A549 (cell line): ENCODE measurements around the gene FHIT. TPM values are rescaled to one million over a fixed set of nuclear protein-coding genes. Genes with fewer than 3 reads are reported as not detected.

ENCODE experiments used
- ATAC-seq, 2 experiments: fragments of 200-7000 bp in 1 of 2; fragments of >200 bp in 1 of 2; cut with Nextera tagmentation in 1 of 2; cut with Tn5 transposase in 1 of 2; 3 replicates each; pipeline versions ENCODE4 v1.8.0 to v1.9.1; 2018 to 2020; ENCODE audit warnings: mild to moderate bottlenecking in 1 of 2, moderate library complexity in 1 of 2
- CTCF ChIA-PET: fragments of 300-600 bp; sonication (Branson Sonifier 250); formaldehyde crosslinking; extraction: SDS; loops from one replicate; lab custom pipeline; 2021; ENCODE audit warnings: antibody characterized with exemption, inconsistent platforms; lab: Yijun Ruan, JAX
- POLR2A ChIA-PET: fragments of 350-600 bp; formaldehyde crosslinking; extraction: SDS; loops from one replicate; lab custom pipeline; 2021; ENCODE audit warnings: antibody characterized with exemption, inconsistent platforms; lab: Yijun Ruan, JAX
- DNase-seq, 2 experiments: peaks; one replicate each; pipeline versions ENCODE4 v3.0.0 to v3.0.0-alpha.2; 2011 to 2016; ENCODE audit warnings: low read depth in 1 of 2, low spot score in 1 of 2
- FAIRE-seq: peaks from 2 replicates; lab custom pipeline; 2011; peaks lifted over from hg19 to GRCh38; lab: Jason Lieb, UNC
- H3K27ac ChIP-seq, 2 experiments: fragments of >200 bp; sonication (Bioruptor Twin); formaldehyde crosslinking; 3 replicates each; pipeline ENCODE4 v1.5.1; 2016 to 2017
- H3K4me1 ChIP-seq: fragments of >200 bp; sonication (Bioruptor Twin); formaldehyde crosslinking; 3 replicates; pipeline ENCODE4 v1.6.1; 2016
- H3K4me2 ChIP-seq: fragments of >200 bp; sonication (Bioruptor Twin); formaldehyde crosslinking; 3 replicates; pipeline ENCODE4 v1.6.1; 2016
- H3K4me3 ChIP-seq: fragments of >200 bp; sonication (Bioruptor Twin); formaldehyde crosslinking; 3 replicates; pipeline ENCODE4 v1.5.1; 2016
- H3K9me3 ChIP-seq: fragments of >200 bp; sonication (Bioruptor Twin); formaldehyde crosslinking; 3 replicates; pipeline ENCODE4 v1.6.1; 2016
- CBX8 ChIP-seq: fragments of 200-600 bp; sonication (generic); IDR thresholded peaks from 2 replicates; pipeline ENCODE4 v1.6.1; 2016
- CEBPB ChIP-seq, 2 experiments: fragments of >200 bp in 1 of 2; sonication (Bioruptor Twin) in 1 of 2; formaldehyde crosslinking in 1 of 2; IDR thresholded peaks; 2 replicates each; pipeline ENCODE4 v1.6.1; 2012 to 2016
- EHF ChIP-seq: fragments of 250-450 bp; sonication (Bioruptor Pico); IDR thresholded peaks from 2 replicates; pipeline ENCODE4 v1.5.0; 2020; ENCODE audit warnings: mild to moderate bottlenecking
- EP300 ChIP-seq, 2 experiments: fragments of >200 bp; sonication (Bioruptor Twin); formaldehyde crosslinking; IDR thresholded peaks; 2 replicates in 1 of 2; 3 replicates in 1 of 2; pipeline ENCODE4 v1.6.1; 2016 to 2017
- ESRRA ChIP-seq: fragments of 150-350 bp; IDR thresholded peaks from 2 replicates; pipeline ENCODE4 v1.6.1; 2014; ENCODE audit warnings: mild to moderate bottlenecking, low read length, borderline replicate concordance
- FOSL2 ChIP-seq, 2 experiments: fragments of 450-650 bp in 1 of 2; fragments of >200 bp in 1 of 2; sonication (Bioruptor Twin) in 1 of 2; formaldehyde crosslinking; IDR thresholded peaks; 2 replicates each; pipeline versions ENCODE4 v1.5.0 to v1.6.1; 2016 to 2020; ENCODE audit warnings: mild to moderate bottlenecking in 1 of 2, moderate library complexity in 1 of 2
- HDAC2 ChIP-seq: fragments of 200-600 bp; sonication (generic); IDR thresholded peaks from 2 replicates; pipeline ENCODE4 v1.6.1; 2016
- HMGXB4 ChIP-seq: fragments of 250-450 bp; sonication (Bioruptor Pico); IDR thresholded peaks from 2 replicates; pipeline ENCODE4 v1.5.0; 2021; ENCODE audit warnings: mild to moderate bottlenecking, moderate library complexity, borderline replicate concordance
- HOXB13 ChIP-seq: fragments of 250-450 bp; sonication (Bioruptor Pico); IDR thresholded peaks from 2 replicates; pipeline ENCODE4 v1.5.0; 2020; ENCODE audit warnings: low read depth, mild to moderate bottlenecking, moderate library complexity
- JUN ChIP-seq, 2 experiments: fragments of >200 bp; sonication (Bioruptor Twin); formaldehyde crosslinking; IDR thresholded peaks; 2 replicates in 1 of 2; 3 replicates in 1 of 2; pipeline ENCODE4 v1.6.1; 2016 to 2017
- KDM1A ChIP-seq: fragments of 200-600 bp; sonication (generic); IDR thresholded peaks from 2 replicates; pipeline ENCODE4 v1.6.1; 2016; ENCODE audit warnings: low read depth, mild to moderate bottlenecking
- KDM5A ChIP-seq: fragments of 200-600 bp; sonication (generic); IDR thresholded peaks from 2 replicates; pipeline ENCODE4 v1.6.1; 2016; ENCODE audit warnings: antibody characterized with exemption, mild to moderate bottlenecking
- MAZ ChIP-seq: fragments of 150-350 bp; IDR thresholded peaks from 2 replicates; pipeline ENCODE4 v1.6.1; 2014; ENCODE audit warnings: antibody characterized with exemption, low read depth, low read length, borderline replicate concordance
- NFE2L2 ChIP-seq: fragments of 150-350 bp; conservative IDR thresholded peaks from 2 replicates; pipeline ENCODE4 v1.6.1; 2014; ENCODE audit warnings: low read length
- PHF8 ChIP-seq: fragments of 200-600 bp; sonication (generic); IDR thresholded peaks from 2 replicates; pipeline ENCODE4 v1.6.1; 2016; ENCODE audit warnings: low read depth, mild to moderate bottlenecking, antibody characterized with exemption, moderate library complexity, borderline replicate concordance
- POLR2A ChIP-seq: IDR thresholded peaks from 2 replicates; pipeline ENCODE4 v1.6.1; 2012; ENCODE audit warnings: mild to moderate bottlenecking, low read length
- POLR2AphosphoS2 ChIP-seq: conservative IDR thresholded peaks from 2 replicates; pipeline ENCODE4 v1.6.1; 2012; ENCODE audit warnings: low read length, improper control_type of control experiment, inconsistent platforms
- TP53 ChIP-seq: fragments of 250-450 bp; sonication (Bioruptor Pico); IDR thresholded peaks from 2 replicates; pipeline ENCODE4 v1.5.0; 2021; ENCODE audit warnings: mild to moderate bottlenecking, moderate library complexity
- ZSCAN20 ChIP-seq: fragments of 250-450 bp; sonication (Bioruptor Pico); IDR thresholded peaks from 2 replicates; pipeline ENCODE4 v1.8.0; 2022; ENCODE audit warnings: mild to moderate bottlenecking, moderate library complexity
- WGBS: methylation state at CpG from one replicate; pipeline ENCODE4 v1.1.6; 2017; ENCODE audit errors: missing lambda C conversion rate; 5-methylcytosine and 5-hydroxymethylcytosine counted together
- polyA plus RNA-seq, 4 experiments: library from polyadenylated mRNA; depleted of rRNA in 3 of 4; stranded (reverse); fragments of >200 nt; fragmentation: RNase III in 1 of 4; extraction: RNeasy Plus Mini Kit Qiagen cat#74134 plus additional on column Dnase treatment in 1 of 4; gene quantifications; 2 replicates in 3 of 4; 3 replicates in 1 of 4; pipeline ENCODE4 v1.2.3, GENCODE V29; 2011 to 2017

FHIT gene
- polyA plus RNA-seq, 2 of the 4 experiments (the other 2 are of a cell fraction): 0.76 to 0.92 TPM

DNA sequence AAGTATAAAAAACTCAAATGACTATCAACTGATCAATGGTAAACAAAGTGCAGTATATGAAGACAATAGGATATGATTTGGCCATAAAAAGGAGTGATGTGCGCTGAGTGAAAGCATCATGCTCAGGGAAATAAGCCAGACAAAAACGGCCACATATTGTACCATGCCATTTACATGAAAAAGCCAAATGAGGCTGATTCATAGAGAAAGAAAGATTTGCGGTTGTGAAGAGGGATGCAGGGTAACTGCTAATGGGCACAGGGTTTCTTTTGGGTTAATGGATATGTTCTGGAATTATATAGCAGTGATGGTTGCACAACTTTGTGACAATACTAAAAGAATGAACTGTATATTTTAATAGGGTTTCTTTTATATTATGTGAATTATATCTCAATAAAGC, 1324.2 kb downstream of the FHIT start:
- DNase-seq (no peak), FAIRE-seq (no peak), ATAC-seq (no peak)
- Histone ChIP-seq H3K4me2 (no peak overlapping the region), H3K4me3 (no peak overlapping the region), H3K4me1 (no peaks in the 10 kb centered on the region), H3K9me3 (no peaks in the 10 kb centered on the region), H3K27ac (no peak overlapping the region)
- CTCF ChIA-PET: no interaction called here
- POLR2A ChIA-PET: no interaction called here
- WGBS: 43% methylated on average over 3 of the region's 3 CpGs
- no peak for TF ChIP-seq KDM5A

- FAIRE-seq (no peak), ATAC-seq (no peak), DNase-seq (no peak)
- Histone ChIP-seq H3K9me3 (no peaks in the 10 kb centered on the region), H3K27ac (no peak overlapping the region), H3K4me2 (no peak overlapping the region), H3K4me1 (no peaks in the 10 kb centered on the region)
- POLR2A ChIA-PET: no interaction called here
- no peak for TF ChIP-seq TP53 (CRISPR knock-in tag)
- TF ChIP-seq POLR2AphosphoS2: no peak
- TF ChIP-seq ZSCAN20 (CRISPR knock-in tag): no peak
- no peak for TF ChIP-seq FOSL2 (IDR thresholded peaks at IDR 0.05)
- no peak for TF ChIP-seq FOSL2 (CRISPR knock-in tag; IDR thresholded peaks at IDR 0.05)
- no peak for TF ChIP-seq KDM1A
- no peak for TF ChIP-seq CEBPB (IDR thresholded peaks at IDR 0.05)
- TF ChIP-seq PHF8: no peak
- TF ChIP-seq EP300 (IDR thresholded peaks at IDR 0.05): no peak
- TF ChIP-seq EHF (CRISPR knock-in tag): no peak
- TF ChIP-seq, all 56 proteins: peak for 0
- H3K4me3 ChIP-seq: no peak overlapping the region
- CTCF ChIA-PET: interaction anchor here (0.6 kb wide), 1 partner anchor 100 kb away, joined by 3 read pairs; no protein-coding TSS in a partner anchor
These were observed 1325.3 kb downstream of the FHIT start for GRCh38 chr3:59925946-59926345.

GRCh38 chr3:59922192-59922591, 1329.1 kb downstream of the FHIT start:
- DNase-seq (no peak), FAIRE-seq (no peak), ATAC-seq (no peak)
- Histone ChIP-seq H3K9me3 (no peaks in the 10 kb centered on the region), H3K4me3 (no peak overlapping the region), H3K4me1 (no peaks in the 10 kb centered on the region), H3K27ac (no peak overlapping the region), H3K4me2 (no peak overlapping the region)
- 15% methylated on average over 7 of the region's 7 CpGs for WGBS
- TF ChIP-seq JUN (IDR thresholded peaks at IDR 0.05) (no peak), HMGXB4 (CRISPR knock-in tag) (no peak), POLR2AphosphoS2 (no peak)
- CTCF ChIA-PET: no interaction called here
- POLR2A ChIA-PET: no interaction called here

GRCh38 chr3:59920822-59921221, 1330.4 kb downstream of the FHIT start:
- no peaks in the 10 kb centered on the region for H3K9me3 ChIP-seq
- CTCF ChIA-PET: no interaction called here
- FAIRE-seq (no peak), ATAC-seq (no peak), DNase-seq (no peak)
- TF ChIP-seq NFE2L2: no peak
- no peak for TF ChIP-seq HOXB13 (CRISPR knock-in tag)
- TF ChIP-seq POLR2A: no peak
- no peak for TF ChIP-seq ESRRA
- no peak for TF ChIP-seq MAZ
- TF ChIP-seq HDAC2: no peak
- TF ChIP-seq EHF (CRISPR knock-in tag): no peak
- no peak for TF ChIP-seq CBX8
- TF ChIP-seq CEBPB (IDR thresholded peaks at IDR 0.05): no peak
- H3K4me1 ChIP-seq: no peaks in the 10 kb centered on the region
- H3K4me2 ChIP-seq: no peak overlapping the region
- POLR2A ChIA-PET: no interaction called here
- 18% methylated on average over 5 of the region's 5 CpGs for WGBS
- no peak overlapping the region for H3K27ac ChIP-seq
- H3K4me3 ChIP-seq: no peak overlapping the region
